HepG2 (cell line): ENCODE data around the gene KCNQ5. TPM values are rescaled to one million over a fixed set of nuclear protein-coding genes. Genes with fewer than 3 reads are reported as not detected.

ENCODE experiments used
- ATAC-seq: fragments of 200-7000 bp; cut with Tn5 transposase; 3 replicates; pipeline ENCODE4 v1.9.1; 2020; ENCODE audit warnings: mild to moderate bottlenecking, moderate library complexity
- BruUV-seq: library from RNA; stranded (reverse); fragments of 400-500 nt; replicated peaks from 2 replicates; lab custom pipeline; 2021; lab: Mats Ljungman, UMichigan
- CTCF ChIA-PET: fragments of 300-600 bp; formaldehyde crosslinking; extraction: SDS; loops from one replicate; lab custom pipeline; 2021; ENCODE audit warnings: low total read pairs, inconsistent platforms, low intra/inter-chr PET ratio; lab: Yijun Ruan, JAX
- POLR2A ChIA-PET: fragments of 350-600 bp; sonication (Branson Sonifier 250); formaldehyde crosslinking; loops from one replicate; lab custom pipeline; 2020; ENCODE audit warnings: antibody characterized with exemption, inconsistent platforms; lab: Yijun Ruan, JAX
- DNase-seq: peaks from one replicate; pipeline ENCODE4 v3.0.0-alpha.2; 2015; ENCODE audit warnings: low spot score
- FAIRE-seq: peaks from 3 replicates; lab custom pipeline; 2011; peaks lifted over from hg19 to GRCh38; lab: Jason Lieb, UNC
- H2AFZ ChIP-seq: one replicate; pipeline ENCODE4 v1.6.1; 2011; ENCODE audit warnings: low read length, inconsistent platforms
- H3K27ac ChIP-seq: fragments of 300-600 bp; 3 replicates; pipeline ENCODE4 v1.8.0; 2011; ENCODE audit warnings: mixed run types, mild to moderate bottlenecking, mixed read lengths, low read length, inconsistent platforms; ENCODE audit not compliant: insufficient read depth; ENCODE audit errors: extremely low read length
- H3K27me3 ChIP-seq, 2 experiments: fragments of 200-600 bp in 1 of 2; 2 replicates in 1 of 2; 3 replicates in 1 of 2; pipeline versions ENCODE4 v1.6.0 to v1.8.0; 2011; ENCODE audit warnings: low read length in 2 of 2, mild to moderate bottlenecking in 2 of 2, moderate library complexity in 2 of 2, inconsistent platforms in 1 of 2; ENCODE audit not compliant: insufficient read depth in 2 of 2, control insufficient read depth in 1 of 2
- H3K36me3 ChIP-seq, 2 experiments: fragments of 200-600 bp in 1 of 2; replicated peaks in 1 of 2; 2 replicates in 1 of 2; 3 replicates in 1 of 2; pipeline versions ENCODE4 v1.5.1 to v1.8.0; 2011; ENCODE audit warnings: low read length in 2 of 2, inconsistent platforms in 1 of 2; ENCODE audit not compliant: insufficient read depth in 2 of 2, control insufficient read depth in 1 of 2
- H3K4me1 ChIP-seq: 2 replicates; pipeline ENCODE4 v1.5.1; 2012; ENCODE audit warnings: low read length, inconsistent platforms; ENCODE audit not compliant: insufficient read depth
- H3K4me2 ChIP-seq: 2 replicates; pipeline ENCODE4 v1.6.0; 2011; ENCODE audit warnings: low read depth, low read length, inconsistent platforms
- H3K4me3 ChIP-seq, 3 experiments: fragments of 200-600 bp in 1 of 3; sonication (generic), shearing (Covaris generic) in 1 of 3; replicated peaks in 1 of 3; 2 replicates each; pipeline ENCODE4 v1.5.1; 2011 to 2016; ENCODE audit warnings: low read length in 3 of 3, inconsistent platforms in 2 of 3, low read depth in 2 of 3, mild to moderate bottlenecking in 2 of 3, control low read depth in 1 of 3, mixed read lengths in 1 of 3; ENCODE audit not compliant: insufficient read depth in 1 of 3
- H3K79me2 ChIP-seq: one replicate; pipeline ENCODE4 v1.6.1; 2011; ENCODE audit warnings: low read length, inconsistent platforms; ENCODE audit not compliant: insufficient read depth
- H3K9ac ChIP-seq: 2 replicates; pipeline ENCODE4 v1.6.0; 2011; ENCODE audit warnings: mild to moderate bottlenecking, low read depth, low read length, inconsistent platforms; ENCODE audit not compliant: insufficient read depth
- H3K9me3 ChIP-seq: 2 replicates; pipeline ENCODE4 v1.5.1; 2012; ENCODE audit warnings: mild to moderate bottlenecking, low read length
- H4K20me1 ChIP-seq: 2 replicates; pipeline ENCODE4 v1.6.0; 2011; ENCODE audit warnings: inconsistent platforms, mild to moderate bottlenecking, low read length, moderate library complexity; ENCODE audit not compliant: insufficient read depth
- BRCA1 ChIP-seq: sonication (generic); formaldehyde crosslinking; IDR thresholded peaks from 2 replicates; pipeline ENCODE4 v1.4.0; 2020; ENCODE audit warnings: missing genetic modification reagents
- CAMTA2 ChIP-seq: sonication (generic); formaldehyde crosslinking; IDR thresholded peaks from 2 replicates; pipeline ENCODE4 v1.4.0; 2020; ENCODE audit warnings: mild to moderate bottlenecking, missing genetic modification reagents, borderline replicate concordance
- HNRNPL ChIP-seq: fragments of 200-400 bp; formaldehyde crosslinking; IDR thresholded peaks from 2 replicates; pipeline ENCODE4 v1.6.1; 2017; ENCODE audit warnings: mild to moderate bottlenecking, low read depth, low read length
- KLF13 ChIP-seq: sonication (generic); formaldehyde crosslinking; IDR thresholded peaks from 2 replicates; pipeline ENCODE4 v1.4.0; 2020; ENCODE audit warnings: mild to moderate bottlenecking, missing genetic modification reagents
- KLF9 ChIP-seq: IDR thresholded peaks from 2 replicates; pipeline ENCODE4 v1.6.1; 2016; ENCODE audit warnings: low read depth
- MAZ ChIP-seq, 2 experiments: sonication (generic) in 1 of 2; formaldehyde crosslinking in 1 of 2; IDR thresholded peaks; 2 replicates each; pipeline versions ENCODE4 v1.5.0 to v1.6.1; 2012 to 2020; ENCODE audit warnings: low read depth in 2 of 2, mild to moderate bottlenecking in 2 of 2, borderline replicate concordance in 1 of 2, improper control_type of control experiment in 1 of 2, low read length in 1 of 2, missing genetic modification reagents in 1 of 2, moderate library complexity in 1 of 2
- MZF1 ChIP-seq: sonication (generic); formaldehyde crosslinking; IDR thresholded peaks from 2 replicates; pipeline ENCODE4 v1.8.1; 2023; ENCODE audit warnings: mild to moderate bottlenecking, missing genetic modification reagents, borderline replicate concordance
- RCOR2 ChIP-seq: IDR thresholded peaks from 2 replicates; pipeline ENCODE4 v1.6.1; 2016; ENCODE audit warnings: missing biosample characterization, missing genetic modification reagents
- SMAD3 ChIP-seq: sonication (generic); formaldehyde crosslinking; IDR thresholded peaks from 2 replicates; pipeline ENCODE4 v1.4.0; 2020; ENCODE audit warnings: missing genetic modification reagents
- ZNF263 ChIP-seq: sonication (generic); formaldehyde crosslinking; IDR thresholded peaks from 2 replicates; pipeline ENCODE4 v1.4.0; 2020; ENCODE audit warnings: missing genetic modification reagents
- ZNF367 ChIP-seq: sonication (generic); formaldehyde crosslinking; IDR thresholded peaks from 2 replicates; pipeline ENCODE4 v1.4.0; 2020; ENCODE audit warnings: missing genetic modification reagents, borderline replicate concordance
- ZNF512B ChIP-seq: sonication (generic); formaldehyde crosslinking; IDR thresholded peaks from 2 replicates; pipeline ENCODE4 v1.5.1; 2020; ENCODE audit warnings: missing genetic modification reagents, mild to moderate bottlenecking, borderline replicate concordance
- WGBS: methylation state at CpG from one replicate; pipeline ENCODE4 v1.1.6; 2017; ENCODE audit warnings: low lambda C conversion rate; 5-methylcytosine and 5-hydroxymethylcytosine counted together
- in situ Hi-C: cut with HindIII; loops from 2 replicates; pipeline ENCODE4 v1.10.0; 2017; ENCODE audit warnings: low pct_unique_long_range_greater_than_20kb; ENCODE audit not compliant: extremely low pct_ligation_motif_present
- intact Hi-C: fragments of 100-400 bp; cut with micrococcal nuclease; formaldehyde crosslinking; loops from one replicate; pipeline ENCODE4 v1.10.0; 2022; ENCODE audit not compliant: unreplicated experiment
- polyA plus RNA-seq, 8 experiments: library from polyadenylated mRNA; depleted of rRNA in 3 of 8; stranded (reverse) in 7 of 8; unstranded in 1 of 8; fragments of >200 nt; fragmentation: Illumina TruSeq in 4 of 8; extraction: Trizol in 4 of 8; gene quantifications; 2 replicates each; pipeline versions ENCODE4 v1.2.1 to v1.2.3, GENCODE V29; 2011 to 2016; ENCODE audit warnings: low read depth in 4 of 8, missing spikeins in 1 of 8, mixed read lengths in 1 of 8; ENCODE audit not compliant: insufficient read depth in 1 of 8
- total RNA-seq, 5 experiments: library from RNA; depleted of rRNA; stranded (reverse); fragments of >200 nt; fragmentation: Illumina TruSeq; extraction: Trizol; gene quantifications; 2 replicates each; pipeline ENCODE4 v1.2.3, GENCODE V29; 2016; ENCODE audit warnings: low read depth in 1 of 5

Gene KCNQ5
- total and polyA plus RNA-seq, 2 of the 13 experiments (the other 11 are each of a cell fraction or from before 2014, with no cell fraction given) = 0.04 TPM; not detected in 1

GRCh38 chr6:72620871-72621290 lies 983 bp upstream of the KCNQ5 start:
- ChIA-PET POLR2A (no interaction called here), CTCF (no interaction called here)
- no peaks in the 10 kb centered on the region for H3K4me1 ChIP-seq
- in situ Hi-C loops = no loop called here
- 9% methylated on average over 15 of the region's 21 CpGs for WGBS
- no peak for TF ChIP-seq KLF9 (CRISPR knock-in tag)
- no peak for TF ChIP-seq MZF1
- no peak for TF ChIP-seq ZNF367 (CRISPR knock-in tag)
- no peak for TF ChIP-seq ZNF512B (CRISPR knock-in tag)
- TF ChIP-seq MAZ (IDR thresholded peaks at IDR 0.05; ENCODE audit: borderline replicate concordance, low read depth, low read length) = no peak
- no peak for TF ChIP-seq MAZ (CRISPR knock-in tag; IDR thresholded peaks at IDR 0.05; ENCODE audit: low read depth)
- no peak for TF ChIP-seq RCOR2
- no peak for TF ChIP-seq BRCA1 (CRISPR knock-in tag)
- TF ChIP-seq ZNF263 (CRISPR knock-in tag) = no peak
- no peak for TF ChIP-seq HNRNPL
- TF ChIP-seq CAMTA2 (CRISPR knock-in tag) = no peak
- no peak for TF ChIP-seq KLF13 (CRISPR knock-in tag)
- no peak for TF ChIP-seq SMAD3 (CRISPR knock-in tag)
- TF ChIP-seq, all 625 proteins: peak for 0
- H4K20me1 ChIP-seq = no peaks in the 10 kb centered on the region; the same call in 1 of the 2 replicates
- DNase-seq (no peak), FAIRE-seq (no peak), ATAC-seq (no peak)
- no peak overlapping the region for H3K27ac ChIP-seq
- no peaks in the 10 kb centered on the region for H3K9me3 ChIP-seq
- H3K4me2 ChIP-seq = no peak overlapping the region
- no peak overlapping the region for H3K4me3 ChIP-seq
- no TSS peak for BruUV-seq
- intact Hi-C loops = no loop called here
- H3K36me3 ChIP-seq = no peaks in the 10 kb centered on the region
- H3K27me3 ChIP-seq = peaks cover 4 to 25% of the 10 kb centered on the region in 2 experiments; a peak in 3 of 5 replicates
- no peak overlapping the region for H2AFZ ChIP-seq
- H3K79me2 ChIP-seq = no peaks in the 10 kb centered on the region
- H3K9ac ChIP-seq = no peak overlapping the region
